IMR-90 (cell line): ENCODE results near the gene RTN4RL2. TPM values are rescaled to one million over a fixed set of nuclear protein-coding genes. Genes with fewer than 3 reads are reported as not detected.

Source experiments
- ATAC-seq: fragments of 200-7000 bp; cut with Tn5 transposase; 2 replicates; pipeline ENCODE4 v1.9.1; 2020; ENCODE audit warnings: low read depth, mild to moderate bottlenecking, moderate library complexity
- BruUV-seq: library from RNA; stranded (reverse); fragments of 400-500 nt; replicated peaks from 2 replicates; lab custom pipeline; 2021; lab: Mats Ljungman, UMichigan
- CTCF ChIA-PET: fragments of 300-600 bp; formaldehyde crosslinking; extraction: SDS; loops from one replicate; lab custom pipeline; 2021; ENCODE audit warnings: antibody characterized with exemption; lab: Yijun Ruan, JAX
- POLR2A ChIA-PET: fragments of 300-600 bp; sonication (Branson Sonifier 250); formaldehyde crosslinking; loops from one replicate; lab custom pipeline; 2022; ENCODE audit warnings: antibody characterized with exemption; ENCODE audit not compliant: unreplicated experiment; lab: Charles Lee
- DNase-seq: peaks from one replicate; pipeline ENCODE4 v3.0.0; 2013
- H2AFZ ChIP-seq: replicated peaks from 2 replicates; pipeline ENCODE3; 2013; ENCODE audit warnings: low read length, mild to moderate bottlenecking; ENCODE audit not compliant: poor library complexity
- H2AK5ac ChIP-seq: 2 replicates; pipeline ENCODE4 v1.6.1; 2013; ENCODE audit warnings: low read depth, low read length, inconsistent platforms
- H2AK9ac ChIP-seq: replicated peaks from 2 replicates; pipeline ENCODE3; 2013; ENCODE audit warnings: mild to moderate bottlenecking, low read depth, low read length, moderate library complexity; ENCODE audit not compliant: poor library complexity
- H2BK120ac ChIP-seq: 2 replicates; pipeline ENCODE4 v1.6.1; 2013; ENCODE audit warnings: low read depth, low read length, inconsistent platforms
- H2BK15ac ChIP-seq: 3 replicates; pipeline ENCODE4 v1.6.1; 2013; ENCODE audit warnings: low read depth, low read length, inconsistent platforms
- H2BK20ac ChIP-seq: 2 replicates; pipeline ENCODE4 v1.6.1; 2013; ENCODE audit warnings: low read depth, mild to moderate bottlenecking, inconsistent platforms, low read length, moderate library complexity
- H2BK5ac ChIP-seq: 2 replicates; pipeline ENCODE4 v1.6.1; 2013; ENCODE audit warnings: mild to moderate bottlenecking, low read depth, low read length, inconsistent platforms; ENCODE audit not compliant: poor library complexity, severe bottlenecking
- H3K14ac ChIP-seq: replicated peaks from 2 replicates; pipeline ENCODE4 v1.6.1; 2013; ENCODE audit warnings: low read depth, low read length, inconsistent platforms
- H3K18ac ChIP-seq: 2 replicates; pipeline ENCODE4 v1.6.1; 2013; ENCODE audit warnings: low read depth, low read length, control low read depth
- H3K23ac ChIP-seq: 2 replicates; pipeline ENCODE4 v1.6.1; 2013; ENCODE audit warnings: low read depth, low read length, inconsistent platforms
- H3K27ac ChIP-seq: 2 replicates; pipeline ENCODE4 v1.5.1; 2013; ENCODE audit warnings: mild to moderate bottlenecking, control low read depth, low read length; ENCODE audit not compliant: insufficient read depth
- H3K27me3 ChIP-seq: 2 replicates; pipeline ENCODE4 v1.6.1; 2013; ENCODE audit warnings: low read length; ENCODE audit not compliant: control insufficient read depth, insufficient read depth
- H3K36me3 ChIP-seq: 2 replicates; pipeline ENCODE4 v1.6.1; 2013; ENCODE audit warnings: low read length, mixed read lengths; ENCODE audit not compliant: control insufficient read depth, insufficient read depth
- H3K4ac ChIP-seq: 2 replicates; pipeline ENCODE4 v1.6.1; 2013; ENCODE audit warnings: low read depth, low read length, inconsistent platforms
- H3K4me1 ChIP-seq: 2 replicates; pipeline ENCODE4 v1.6.1; 2013; ENCODE audit warnings: low read length, mixed read lengths; ENCODE audit not compliant: control insufficient read depth, insufficient read depth
- H3K4me2 ChIP-seq: 2 replicates; pipeline ENCODE4 v1.6.1; 2013; ENCODE audit warnings: low read depth, mild to moderate bottlenecking, control low read depth, low read length, moderate library complexity
- H3K4me3 ChIP-seq: 2 replicates; pipeline ENCODE4 v1.5.1; 2013; ENCODE audit warnings: low read depth, mild to moderate bottlenecking, control low read depth, low read length, moderate library complexity; ENCODE audit not compliant: insufficient read depth
- H3K56ac ChIP-seq: 2 replicates; pipeline ENCODE4 v1.6.1; 2013; ENCODE audit warnings: low read length, inconsistent platforms; ENCODE audit not compliant: insufficient read depth; ENCODE audit errors: extremely low read depth
- H3K79me1 ChIP-seq, 2 experiments: 2 replicates each; pipeline ENCODE4 v1.6.1; 2013; ENCODE audit warnings: low read length in 2 of 2, inconsistent platforms in 1 of 2, low read depth in 1 of 2
- H3K9ac ChIP-seq: 2 replicates; pipeline ENCODE4 v1.6.1; 2013; ENCODE audit warnings: low read depth, low read length, control low read depth
- H3K9me1 ChIP-seq: 2 replicates; pipeline ENCODE4 v1.6.1; 2013; ENCODE audit warnings: low read length, inconsistent platforms; ENCODE audit not compliant: insufficient read depth
- H3K9me3 ChIP-seq: 2 replicates; pipeline ENCODE4 v1.6.1; 2013; ENCODE audit warnings: low read length; ENCODE audit not compliant: control insufficient read depth, insufficient read depth
- H4K20me1 ChIP-seq: 2 replicates; pipeline ENCODE4 v1.6.1; 2013; ENCODE audit warnings: low read length, inconsistent platforms; ENCODE audit not compliant: insufficient read depth
- H4K5ac ChIP-seq: 2 replicates; pipeline ENCODE4 v1.6.1; 2013; ENCODE audit warnings: mild to moderate bottlenecking, low read depth, low read length, control low read depth
- H4K8ac ChIP-seq, 2 experiments: 2 replicates each; pipeline ENCODE4 v1.6.1; 2013; ENCODE audit warnings: low read depth in 2 of 2, low read length in 2 of 2, control low read depth in 1 of 2, inconsistent platforms in 1 of 2
- H4K91ac ChIP-seq: 2 replicates; pipeline ENCODE4 v1.6.1; 2013; ENCODE audit warnings: low read depth, low read length, inconsistent platforms; ENCODE audit not compliant: insufficient read depth
- BHLHE40 ChIP-seq: fragments of 150-350 bp; IDR thresholded peaks from 2 replicates; pipeline ENCODE4 v1.6.1; 2016; ENCODE audit warnings: mild to moderate bottlenecking, low read depth, low read length
- CEBPB ChIP-seq: IDR thresholded peaks from 2 replicates; pipeline ENCODE4 v1.6.1; 2012; ENCODE audit warnings: low read depth, low read length, improper control_type of control experiment
- CHD1 ChIP-seq: IDR thresholded peaks from 2 replicates; pipeline ENCODE4 v1.6.1; 2012; ENCODE audit warnings: low read depth, low read length, improper control_type of control experiment
- ELK1 ChIP-seq: fragments of 150-350 bp; IDR thresholded peaks from 2 replicates; pipeline ENCODE4 v1.6.1; 2016; ENCODE audit warnings: low read depth, mild to moderate bottlenecking, low read length, moderate library complexity, borderline replicate concordance
- FOS ChIP-seq: fragments of 150-350 bp; IDR thresholded peaks from 2 replicates; pipeline ENCODE4 v1.6.1; 2016; ENCODE audit warnings: low read depth, low read length
- MAFK ChIP-seq: IDR thresholded peaks from 2 replicates; pipeline ENCODE4 v1.6.1; 2012; ENCODE audit warnings: low read depth, low read length, improper control_type of control experiment
- MAZ ChIP-seq: IDR thresholded peaks from 2 replicates; pipeline ENCODE4 v1.6.1; 2012; ENCODE audit warnings: low read depth, mild to moderate bottlenecking, low read length, improper control_type of control experiment, moderate library complexity, borderline replicate concordance
- MXI1 ChIP-seq: IDR thresholded peaks from 2 replicates; pipeline ENCODE4 v1.6.1; 2012; ENCODE audit warnings: low read depth, mild to moderate bottlenecking, low read length, moderate library complexity, borderline replicate concordance
- NFE2L2 ChIP-seq: fragments of 150-350 bp; IDR thresholded peaks from 2 replicates; pipeline ENCODE4 v1.6.1; 2016; ENCODE audit warnings: low read depth, mild to moderate bottlenecking, low read length
- POLR2A ChIP-seq: IDR thresholded peaks from 2 replicates; pipeline ENCODE4 v1.6.1; 2012; ENCODE audit warnings: mild to moderate bottlenecking, low read depth, low read length
- RAD21 ChIP-seq: IDR thresholded peaks from 2 replicates; pipeline ENCODE4 v1.6.1; 2012; ENCODE audit warnings: low read length, improper control_type of control experiment
- RCOR1 ChIP-seq: IDR thresholded peaks from 2 replicates; pipeline ENCODE4 v1.6.1; 2012; ENCODE audit warnings: mild to moderate bottlenecking, low read length, improper control_type of control experiment; ENCODE audit not compliant: insufficient replicate concordance
- RFX5 ChIP-seq: IDR thresholded peaks from 2 replicates; pipeline ENCODE4 v1.8.0; 2012; ENCODE audit warnings: low read depth, mild to moderate bottlenecking, low read length, moderate library complexity
- SMC3 ChIP-seq: fragments of 150-350 bp; IDR thresholded peaks from 2 replicates; pipeline ENCODE4 v1.6.1; 2016; ENCODE audit warnings: low read depth, mild to moderate bottlenecking, antibody characterized with exemption, low read length, moderate library complexity
- USF2 ChIP-seq: fragments of 150-350 bp; IDR thresholded peaks from 2 replicates; pipeline ENCODE4 v1.6.1; 2017; ENCODE audit warnings: mild to moderate bottlenecking, antibody characterized with exemption, low read length, low read depth
- WGBS, 2 experiments: methylation state at CpG; one replicate each; pipeline versions ENCODE4 v1.1.5 to v1.1.7; 2013; ENCODE audit warnings: missing lambda C conversion rate in 2 of 2; ENCODE audit not compliant: insufficient read length in 1 of 2; ENCODE audit errors: extremely low coverage in 2 of 2; 5-methylcytosine and 5-hydroxymethylcytosine counted together
- dilution Hi-C: fragments of 300-500 bp; cut with HindIII; formaldehyde crosslinking; loops from one replicate; pipeline ENCODE4 v1.14.3; 2018; ENCODE audit warnings: low sequenced_read_pairs; ENCODE audit not compliant: unreplicated experiment
- in situ Hi-C: fragments of 300-500 bp; cut with MboI; formaldehyde crosslinking; loops from 3 replicates; pipeline ENCODE4 v1.14.3; 2019; ENCODE audit warnings: low sequenced_read_pairs, inconsistent platforms, mixed read lengths
- intact Hi-C: fragments of 100-400 bp; cut with micrococcal nuclease; formaldehyde crosslinking; loops from 2 replicates; pipeline ENCODE4 v1.10.0; 2022
- polyA plus RNA-seq, 3 experiments: library from polyadenylated mRNA; depleted of rRNA; stranded (reverse); fragments of >200 nt; gene quantifications; 2 replicates each; pipeline ENCODE4 v1.2.3, GENCODE V29; 2012; ENCODE audit warnings: low replicate concordance in 1 of 3
- total RNA-seq: library from RNA; depleted of rRNA; stranded (reverse); fragments of >200 nt; gene quantifications from 2 replicates; pipeline ENCODE4 v1.2.3, GENCODE V29; 2012
- TF ChIP-seq, protein P1 (sequence below): conservative IDR thresholded peaks from 2 replicates; pipeline ENCODE4 v1.5.1; 2012; ENCODE audit warnings: mild to moderate bottlenecking, low read depth, low read length, improper control_type of control experiment

The RTN4RL2 gene
- total and polyA plus RNA-seq, 2 of the 4 experiments (the other 2 are of a cell fraction), result 1.5 TPM; not detected in 1

- Histone ChIP-seq H3K4me2 (no peak overlapping the region), H4K91ac (peak overlapping the region; percentile 78), H2AK5ac (peak overlapping the region; percentile 75), H3K9me1 (peaks cover 6% of the 10 kb centered on the region), H4K5ac (peak overlapping the region; percentile 9), H3K18ac (peak overlapping the region; percentile 0), H3K4ac (peak overlapping the region; percentile 66), H3K9me3 (no peaks in the 10 kb centered on the region), H3K4me3 (no peak overlapping the region), H2AK9ac (no peak overlapping the region), H3K27me3 (no peaks in the 10 kb centered on the region), H3K14ac (peak overlapping the region; percentile 54; the same call in 1 of the 2 replicates), H4K20me1 (no peaks in the 10 kb centered on the region), H2BK15ac (0 out of 3 replicates have a peak overlapping the region, but pooled peaks have one; percentile 29), H2AFZ (peak overlapping the region; percentile 60), H3K4me1 (peaks cover 29% of the 10 kb centered on the region), H3K23ac (peak overlapping the region; percentile 13; the same call in 1 of the 2 replicates), H4K8ac (peak overlapping the region in 1 of 2 experiments; percentile 89; a peak in 3 of 4 replicates), H2BK5ac (no peak overlapping the region), H3K27ac (peak overlapping the region; percentile 24), H3K79me1 (no peaks in the 10 kb centered on the region), H3K56ac (no peak overlapping the region), H3K9ac (no peak overlapping the region), H3K36me3 (no peaks in the 10 kb centered on the region), H2BK120ac (peak overlapping the region; percentile 44; the same call in 1 of the 2 replicates), H2BK20ac (peak overlapping the region; percentile 54)
- in situ Hi-C loops (no loop called here), intact Hi-C loops (no loop called here), dilution Hi-C loops (no loop called here)
- BruUV-seq, result no TSS peak
- DNase-seq (no peak), ATAC-seq (no peak)
- ChIA-PET CTCF (no interaction called here), POLR2A (no interaction called here)
- 90% methylated on average over 3 of the region's 5 CpGs; no CpG with 5 or more reads in 1 of the 2 experiments for WGBS, 2 experiments
- TF ChIP-seq RFX5 (no peak), MXI1 (no peak), POLR2A (no peak), USF2 (no peak), NFE2L2 (no peak), FOS (no peak), MAZ (no peak), MAFK (no peak), CHD1 (no peak), RCOR1 (no peak), SMC3 (no peak), CEBPB (no peak), ELK1 (no peak), RAD21 (no peak), BHLHE40 (no peak)
- TF ChIP-seq, protein P1, sequence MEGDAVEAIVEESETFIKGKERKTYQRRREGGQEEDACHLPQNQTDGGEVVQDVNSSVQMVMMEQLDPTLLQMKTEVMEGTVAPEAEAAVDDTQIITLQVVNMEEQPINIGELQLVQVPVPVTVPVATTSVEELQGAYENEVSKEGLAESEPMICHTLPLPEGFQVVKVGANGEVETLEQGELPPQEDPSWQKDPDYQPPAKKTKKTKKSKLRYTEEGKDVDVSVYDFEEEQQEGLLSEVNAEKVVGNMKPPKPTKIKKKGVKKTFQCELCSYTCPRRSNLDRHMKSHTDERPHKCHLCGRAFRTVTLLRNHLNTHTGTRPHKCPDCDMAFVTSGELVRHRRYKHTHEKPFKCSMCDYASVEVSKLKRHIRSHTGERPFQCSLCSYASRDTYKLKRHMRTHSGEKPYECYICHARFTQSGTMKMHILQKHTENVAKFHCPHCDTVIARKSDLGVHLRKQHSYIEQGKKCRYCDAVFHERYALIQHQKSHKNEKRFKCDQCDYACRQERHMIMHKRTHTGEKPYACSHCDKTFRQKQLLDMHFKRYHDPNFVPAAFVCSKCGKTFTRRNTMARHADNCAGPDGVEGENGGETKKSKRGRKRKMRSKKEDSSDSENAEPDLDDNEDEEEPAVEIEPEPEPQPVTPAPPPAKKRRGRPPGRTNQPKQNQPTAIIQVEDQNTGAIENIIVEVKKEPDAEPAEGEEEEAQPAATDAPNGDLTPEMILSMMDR, result no peak
Observed at GRCh38 chr11:57432149-57432561, 28.2 kb upstream of the RTN4RL2 start.
